DMS79 treated with DMSO at 0.1 percent for 48 hours (cell line): ENCODE data around the gene PPM1L.

ENCODE experiments used
- DNase-seq: peaks from one replicate; lab custom pipeline; 2025; lab: John Stamatoyannopoulos, UW

PPM1L gene

DNA sequence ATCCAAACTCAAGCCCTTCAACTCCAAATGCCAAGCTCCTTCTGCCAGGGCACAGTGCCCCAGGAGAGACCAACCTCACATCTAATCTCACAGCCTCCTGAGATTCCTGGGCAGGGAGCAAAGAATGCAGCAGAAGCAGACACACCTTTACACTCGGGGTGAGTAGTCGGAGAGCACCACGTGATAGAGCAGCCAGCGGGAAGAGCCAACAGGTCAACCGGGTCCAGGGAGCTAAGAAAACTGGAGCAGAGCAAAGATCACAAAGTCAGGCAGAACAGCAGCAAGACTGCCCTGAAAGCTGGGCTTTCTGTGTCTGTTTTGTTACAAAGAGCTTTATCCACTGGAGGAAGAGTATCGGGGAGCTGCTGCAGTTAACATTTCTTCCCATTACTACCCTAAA is 345.0 kb downstream of the PPM1L start:
- DNase-seq = no peak

GRCh38 chr3:161101609-161102008 is 345.6 kb downstream of the PPM1L start:
- no peak for DNase-seq

GRCh38 chr3:161103776-161104385 is 347.9 kb downstream of the PPM1L start:
- DNase-seq = no peak

DNA sequence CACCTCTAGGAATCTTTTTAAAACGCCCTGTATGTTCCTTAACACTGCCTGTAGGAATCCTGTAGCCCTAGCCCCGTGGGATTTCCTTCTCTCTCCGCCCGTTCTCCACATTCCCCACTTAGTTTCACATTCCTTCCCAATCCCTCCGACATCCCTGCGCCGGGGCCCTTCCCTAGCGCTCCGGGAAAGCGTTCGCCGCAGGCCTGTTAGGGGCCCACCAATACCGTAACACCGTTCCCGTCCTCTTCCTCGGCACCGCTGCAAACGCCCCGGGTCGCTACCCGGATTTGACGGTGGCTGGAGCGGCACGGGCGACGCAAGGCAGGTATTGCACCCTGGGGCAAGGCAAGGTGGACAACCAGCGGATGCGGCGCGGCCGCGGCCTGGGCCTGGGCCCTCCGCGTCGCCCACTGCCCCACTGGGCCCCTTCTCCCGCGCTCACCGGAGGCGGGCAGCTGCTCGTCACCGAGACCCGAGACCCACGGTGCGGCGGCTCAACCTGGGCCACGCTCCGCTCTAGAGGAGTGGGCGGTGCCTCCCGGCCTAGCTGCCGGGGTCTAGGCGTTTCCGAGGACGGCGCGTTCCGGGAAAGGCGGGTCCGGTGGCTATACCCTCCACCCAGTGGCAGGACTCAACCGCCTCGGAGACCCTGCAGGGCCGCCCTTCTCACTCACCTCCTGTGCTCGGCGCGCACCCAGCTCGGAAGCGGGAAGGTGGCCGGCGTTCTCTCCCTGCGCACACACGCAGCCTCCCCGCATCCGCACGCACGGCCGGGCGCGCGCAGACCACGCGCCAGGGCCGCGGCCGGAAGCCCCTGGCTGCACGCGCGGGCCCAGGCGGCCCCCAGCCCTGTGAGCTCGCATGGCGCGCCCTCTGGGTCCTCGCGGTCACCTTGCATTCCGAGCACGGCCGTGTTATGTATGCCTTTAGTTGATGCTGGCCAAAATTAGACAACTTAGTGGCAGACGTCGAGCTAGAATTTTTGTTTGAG is 348.8 kb downstream of the PPM1L start, which contains the start of gene B3GALNT1:
TSS of gene B3GALNT1 (minus strand) at position 789 of the 991 bp plus-strand sequence. CDS start 18,595 bp downstream, outside the sequence.
- DNase-seq = peak; percentile 55

DNA sequence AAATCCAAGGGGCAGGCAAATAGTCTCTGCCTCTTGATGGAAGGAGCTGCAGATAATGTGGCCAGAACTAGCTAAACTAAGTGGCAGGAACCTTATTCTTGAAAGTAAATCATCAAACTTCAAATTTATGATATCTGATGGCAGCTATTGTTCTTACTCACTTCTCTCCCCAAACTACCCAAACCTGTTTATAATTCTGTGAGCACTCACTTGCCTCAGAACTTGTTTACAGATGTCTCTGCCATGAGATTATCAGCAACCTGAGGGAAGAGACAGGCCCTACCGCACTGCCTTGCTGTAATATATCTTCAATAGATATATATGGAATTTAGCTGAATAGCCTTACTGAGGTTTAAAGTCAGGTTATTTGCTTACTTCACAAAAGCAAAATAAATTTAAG is 351.3 kb downstream of the PPM1L start:
- no peak for DNase-seq

DNA sequence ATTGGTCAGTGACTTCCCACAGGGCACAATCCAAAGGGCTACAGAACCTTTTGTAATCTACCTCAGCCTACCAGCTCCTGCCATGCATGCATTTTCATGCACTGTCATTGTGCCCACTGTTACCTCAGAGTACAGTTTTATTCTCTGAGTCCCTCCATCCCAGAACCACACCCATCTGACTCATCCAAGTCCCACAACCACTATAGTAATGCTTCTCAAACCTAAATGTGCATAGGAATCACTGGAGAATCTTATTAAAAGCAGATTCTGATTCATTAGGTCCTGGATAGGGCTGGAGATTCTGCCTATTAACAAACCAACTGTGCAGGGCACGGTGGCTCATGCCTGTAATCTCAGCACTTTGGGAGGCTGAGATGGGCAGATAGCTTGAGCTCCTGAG is 352.8 kb downstream of the PPM1L start:
- DNase-seq = no peak

DNA sequence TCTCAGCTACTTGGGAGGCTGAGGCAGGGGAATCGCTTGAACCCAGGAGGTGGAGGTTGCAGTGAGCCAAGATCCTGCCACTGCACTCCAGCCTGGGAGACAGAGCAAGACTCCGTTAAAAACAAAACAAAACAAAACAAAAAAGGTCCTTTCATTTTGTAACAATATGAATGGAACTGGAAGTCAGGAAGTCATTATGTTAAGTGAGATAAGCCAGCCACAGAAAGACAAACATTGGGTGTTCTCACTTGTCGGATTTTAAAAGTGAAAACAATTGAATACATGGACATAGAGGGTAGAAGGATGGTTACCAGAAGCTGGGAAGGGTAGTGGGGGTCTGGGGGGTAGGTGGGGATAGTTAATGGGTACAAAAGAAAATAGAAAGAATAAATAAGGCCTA is 361.6 kb downstream of the PPM1L start:
- DNase-seq = no peak

- no peak for DNase-seq
Measured at GRCh38 chr3:161126495-161126894, 370.5 kb downstream of the PPM1L start.
